ENCODE results near the gene POU2F3.

DNA sequence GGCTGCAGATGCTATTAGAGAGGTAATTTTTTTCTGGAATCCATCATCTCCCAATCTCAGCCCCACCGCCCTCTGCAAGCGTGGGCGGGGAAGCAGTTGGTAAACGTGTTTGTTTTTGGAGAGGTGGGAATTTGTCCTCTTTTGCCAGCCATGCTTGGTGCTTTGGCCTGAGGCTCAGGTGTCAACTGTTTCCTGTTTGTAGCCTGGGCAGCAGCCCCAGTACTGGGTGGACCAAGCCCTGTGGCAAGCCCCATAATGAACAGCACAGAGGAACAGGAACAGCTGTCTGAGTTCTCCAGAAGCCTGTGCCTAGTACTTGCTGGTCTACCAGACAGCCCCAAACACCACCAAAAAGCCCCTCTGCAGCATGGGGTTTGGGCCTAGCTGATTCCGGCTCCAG is 39.6 kb downstream of the POU2F3 start:
- no peak for TF ChIP-seq ELF1 (CRISPR knock-in tag; IDR thresholded peaks at IDR 0.05)
- TF ChIP-seq, protein P1, sequence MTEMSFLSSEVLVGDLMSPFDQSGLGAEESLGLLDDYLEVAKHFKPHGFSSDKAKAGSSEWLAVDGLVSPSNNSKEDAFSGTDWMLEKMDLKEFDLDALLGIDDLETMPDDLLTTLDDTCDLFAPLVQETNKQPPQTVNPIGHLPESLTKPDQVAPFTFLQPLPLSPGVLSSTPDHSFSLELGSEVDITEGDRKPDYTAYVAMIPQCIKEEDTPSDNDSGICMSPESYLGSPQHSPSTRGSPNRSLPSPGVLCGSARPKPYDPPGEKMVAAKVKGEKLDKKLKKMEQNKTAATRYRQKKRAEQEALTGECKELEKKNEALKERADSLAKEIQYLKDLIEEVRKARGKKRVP (CRISPR knock-in tag; IDR thresholded peaks at IDR 0.05): no peak
- no peak for TF ChIP-seq ZNF746 (CRISPR knock-in tag; IDR thresholded peaks at IDR 0.05)
- no peak for TF ChIP-seq ZNF235 (CRISPR knock-in tag; IDR thresholded peaks at IDR 0.05; ENCODE audit: borderline replicate concordance)
- TF ChIP-seq NR1H2 (CRISPR knock-in tag; IDR thresholded peaks at IDR 0.05; ENCODE audit: borderline replicate concordance, low read depth): no peak
- no peak for TF ChIP-seq RELA (CRISPR knock-in tag; IDR thresholded peaks at IDR 0.05)
- TF ChIP-seq, protein P2, sequence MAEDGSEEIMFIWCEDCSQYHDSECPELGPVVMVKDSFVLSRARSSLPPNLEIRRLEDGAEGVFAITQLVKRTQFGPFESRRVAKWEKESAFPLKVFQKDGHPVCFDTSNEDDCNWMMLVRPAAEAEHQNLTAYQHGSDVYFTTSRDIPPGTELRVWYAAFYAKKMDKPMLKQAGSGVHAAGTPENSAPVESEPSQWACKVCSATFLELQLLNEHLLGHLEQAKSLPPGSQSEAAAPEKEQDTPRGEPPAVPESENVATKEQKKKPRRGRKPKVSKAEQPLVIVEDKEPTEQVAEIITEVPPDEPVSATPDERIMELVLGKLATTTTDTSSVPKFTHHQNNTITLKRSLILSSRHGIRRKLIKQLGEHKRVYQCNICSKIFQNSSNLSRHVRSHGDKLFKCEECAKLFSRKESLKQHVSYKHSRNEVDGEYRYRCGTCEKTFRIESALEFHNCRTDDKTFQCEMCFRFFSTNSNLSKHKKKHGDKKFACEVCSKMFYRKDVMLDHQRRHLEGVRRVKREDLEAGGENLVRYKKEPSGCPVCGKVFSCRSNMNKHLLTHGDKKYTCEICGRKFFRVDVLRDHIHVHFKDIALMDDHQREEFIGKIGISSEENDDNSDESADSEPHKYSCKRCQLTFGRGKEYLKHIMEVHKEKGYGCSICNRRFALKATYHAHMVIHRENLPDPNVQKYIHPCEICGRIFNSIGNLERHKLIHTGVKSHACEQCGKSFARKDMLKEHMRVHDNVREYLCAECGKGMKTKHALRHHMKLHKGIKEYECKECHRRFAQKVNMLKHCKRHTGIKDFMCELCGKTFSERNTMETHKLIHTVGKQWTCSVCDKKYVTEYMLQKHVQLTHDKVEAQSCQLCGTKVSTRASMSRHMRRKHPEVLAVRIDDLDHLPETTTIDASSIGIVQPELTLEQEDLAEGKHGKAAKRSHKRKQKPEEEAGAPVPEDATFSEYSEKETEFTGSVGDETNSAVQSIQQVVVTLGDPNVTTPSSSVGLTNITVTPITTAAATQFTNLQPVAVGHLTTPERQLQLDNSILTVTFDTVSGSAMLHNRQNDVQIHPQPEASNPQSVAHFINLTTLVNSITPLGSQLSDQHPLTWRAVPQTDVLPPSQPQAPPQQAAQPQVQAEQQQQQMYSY (CRISPR knock-in tag; IDR thresholded peaks at IDR 0.05): no peak
- TF ChIP-seq POLR2A (IDR thresholded peaks at IDR 0.05; ENCODE audit: insufficient read depth in 1 of 2, low read depth in 2 of 2, low read length in 2 of 2): no peak
- no peak for TF ChIP-seq JDP2 (CRISPR knock-in tag; IDR thresholded peaks at IDR 0.05; ENCODE audit: borderline replicate concordance)
- TF ChIP-seq MED1 (CRISPR knock-in tag; IDR thresholded peaks at IDR 0.05): no peak
- TF ChIP-seq ETV6 (CRISPR knock-in tag; conservative IDR thresholded peaks at IDR 0.05): no peak
- TF ChIP-seq, protein P3, sequence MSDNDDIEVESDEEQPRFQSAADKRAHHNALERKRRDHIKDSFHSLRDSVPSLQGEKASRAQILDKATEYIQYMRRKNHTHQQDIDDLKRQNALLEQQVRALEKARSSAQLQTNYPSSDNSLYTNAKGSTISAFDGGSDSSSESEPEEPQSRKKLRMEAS (IDR thresholded peaks at IDR 0.05): no peak
- TF ChIP-seq ZNF30 (CRISPR knock-in tag; IDR thresholded peaks at IDR 0.05): no peak
- TF ChIP-seq ZKSCAN1 (IDR thresholded peaks at IDR 0.05; ENCODE audit: low read length): no peak
